OCI-LY3 (cell line): ENCODE results near the gene ASL.
"Not testable (repeated sequence)": the region's sequence is repeated elsewhere in the genome, so short reads cannot be mapped to it uniquely, and the experiment has no call there.

Experiments used
- H2AFZ ChIP-seq: fragments of 200-600, 300-600 bp; shearing (Covaris generic); 2 replicates; pipeline ENCODE4 v1.6.0; 2014; ENCODE audit warnings: antibody characterized with exemption, low read depth, low read length
- H3K27ac ChIP-seq: fragments of 200-600, 300-600 bp; sonication (generic); 2 replicates; pipeline ENCODE4 v1.5.1; 2014; ENCODE audit warnings: mild to moderate bottlenecking, low read length, moderate library complexity, mixed read lengths
- H3K27me3 ChIP-seq: fragments of 200-600, 300-600 bp; sonication (generic); 2 replicates; pipeline ENCODE4 v1.6.1; 2014; ENCODE audit warnings: low read depth, low read length, mixed read lengths
- H3K36me3 ChIP-seq: fragments of 200-600, 300-600 bp; sonication (generic); replicated peaks from 2 replicates; pipeline ENCODE3; 2014; ENCODE audit warnings: low read depth, low read length, mixed read lengths
- H3K4me1 ChIP-seq: fragments of 300-600, 200-600 bp; sonication (generic); 2 replicates; pipeline ENCODE4 v1.6.1; 2014; ENCODE audit warnings: low read length, mixed read lengths
- H3K4me2 ChIP-seq: fragments of 200-600, 300-600 bp; sonication (generic); 2 replicates; pipeline ENCODE4 v1.6.1; 2014; ENCODE audit warnings: low read length, mixed read lengths
- H3K4me3 ChIP-seq: fragments of 300-600, 200-600 bp; sonication (generic); 2 replicates; pipeline ENCODE4 v1.5.1; 2014; ENCODE audit warnings: antibody characterized with exemption, mild to moderate bottlenecking, low read length, moderate library complexity
- H3K79me2 ChIP-seq: fragments of 300-600, 200-600 bp; shearing (Covaris generic); 2 replicates; pipeline ENCODE4 v1.6.1; 2014; ENCODE audit warnings: mild to moderate bottlenecking, low read length, mixed read lengths
- H3K9ac ChIP-seq: fragments of 300-600, 200-600 bp; shearing (Covaris generic); 2 replicates; pipeline ENCODE4 v1.6.0; 2014; ENCODE audit warnings: mild to moderate bottlenecking, low read length, moderate library complexity
- H3K9me3 ChIP-seq: fragments of 200-600, 300-600 bp; shearing (Covaris generic); 2 replicates; pipeline ENCODE4 v1.6.1; 2014; ENCODE audit warnings: low read length, mixed read lengths; ENCODE audit not compliant: insufficient read depth
- H4K20me1 ChIP-seq: fragments of 200-600, 300-600 bp; sonication (generic); 2 replicates; pipeline ENCODE4 v1.6.1; 2016; ENCODE audit warnings: low read length, mixed read lengths; ENCODE audit not compliant: insufficient read depth
- CTCF ChIP-seq: fragments of 200-600, 300-600 bp; sonication (generic); IDR thresholded peaks from 2 replicates; pipeline ENCODE4 v1.5.1; 2014; ENCODE audit warnings: antibody characterized with exemption, low read length, low read depth
- EZH2phosphoT487 ChIP-seq: fragments of 200-600 bp; shearing (Covaris generic); IDR thresholded peaks from 2 replicates; pipeline ENCODE4 v1.6.1; 2018; ENCODE audit warnings: antibody characterized with exemption, mixed run types, low read depth

Gene ASL

GRCh38 chr7:66036382-66036781 is 39.2 kb upstream of the ASL start:
- Histone ChIP-seq H3K4me2 (no peak overlapping the region), H2AFZ (no peak overlapping the region), H4K20me1 (no peaks in the 10 kb centered on the region), H3K27ac (no peak overlapping the region), H3K79me2 (no peaks in the 10 kb centered on the region), H3K36me3 (no peaks in the 10 kb centered on the region), H3K27me3 (no peaks in the 10 kb centered on the region), H3K4me1 (no peaks in the 10 kb centered on the region), H3K9ac (no peak overlapping the region), H3K9me3 (no peaks in the 10 kb centered on the region), H3K4me3 (no peak overlapping the region)
- TF ChIP-seq CTCF = no peak
- TF ChIP-seq EZH2phosphoT487 = no peak

GRCh38 chr7:66036788-66037187 is 38.8 kb upstream of the ASL start:
- Histone ChIP-seq H2AFZ (no peak overlapping the region), H3K79me2 (no peaks in the 10 kb centered on the region), H4K20me1 (no peaks in the 10 kb centered on the region), H3K4me3 (no peak overlapping the region), H3K4me2 (no peak overlapping the region), H3K4me1 (no peaks in the 10 kb centered on the region), H3K9me3 (no peaks in the 10 kb centered on the region), H3K27ac (no peak overlapping the region), H3K36me3 (no peaks in the 10 kb centered on the region), H3K9ac (no peak overlapping the region), H3K27me3 (no peaks in the 10 kb centered on the region)
- no peak for TF ChIP-seq EZH2phosphoT487

GRCh38 chr7:66039094-66039670 is 36.4 kb upstream of the ASL start:
- TF ChIP-seq CTCF (no peak), EZH2phosphoT487 (no peak)
- Histone ChIP-seq H3K9ac (no peak overlapping the region), H3K4me1 (no peaks in the 10 kb centered on the region), H3K4me3 (no peak overlapping the region), H3K4me2 (no peak overlapping the region), H3K9me3 (no peaks in the 10 kb centered on the region), H3K79me2 (no peaks in the 10 kb centered on the region), H3K27me3 (no peaks in the 10 kb centered on the region), H4K20me1 (no peaks in the 10 kb centered on the region), H2AFZ (no peak overlapping the region), H3K27ac (no peak overlapping the region), H3K36me3 (no peaks in the 10 kb centered on the region)

- H3K27me3 ChIP-seq = no peaks in the 10 kb centered on the region
- no peak overlapping the region for H3K4me3 ChIP-seq
- H4K20me1 ChIP-seq = no peaks in the 10 kb centered on the region
- H3K4me2 ChIP-seq = no peak overlapping the region
- no peak overlapping the region for H3K9ac ChIP-seq
- H2AFZ ChIP-seq = no peak overlapping the region
- no peaks in the 10 kb centered on the region for H3K9me3 ChIP-seq
- no peaks in the 10 kb centered on the region for H3K4me1 ChIP-seq
- H3K79me2 ChIP-seq = no peaks in the 10 kb centered on the region
- TF ChIP-seq CTCF = no peak
- TF ChIP-seq EZH2phosphoT487 = no peak
- H3K27ac ChIP-seq = no peak overlapping the region
- no peaks in the 10 kb centered on the region for H3K36me3 ChIP-seq
These were observed 31.7 kb upstream of the ASL start for GRCh38 chr7:66043681-66044497.

- not testable (repeated sequence) for H3K4me2 ChIP-seq, H3K9ac ChIP-seq, H4K20me1 ChIP-seq
These were observed 31.1 kb upstream of the ASL start for GRCh38 chr7:66044498-66044854.

More at GRCh38 chr7:66044498-66044854, 31.1 kb upstream of the ASL start:
- not testable (repeated sequence) for H3K4me3 ChIP-seq, H3K36me3 ChIP-seq, H3K79me2 ChIP-seq, H3K4me1 ChIP-seq, H3K27ac ChIP-seq, H3K9me3 ChIP-seq, H3K27me3 ChIP-seq, H2AFZ ChIP-seq
